Loucy (cell line): ENCODE data around the gene CCDC141.

Experiments
- H2AFZ ChIP-seq: fragments of 200-600 bp; sonication (generic); 2 replicates; pipeline ENCODE4 v1.6.0; 2016; ENCODE audit warnings: antibody characterized with exemption, mild to moderate bottlenecking, low read length, moderate library complexity
- H3F3A ChIP-seq: fragments of 200-600 bp; 2 replicates; pipeline ENCODE4 v1.6.0; 2016; ENCODE audit warnings: antibody characterized with exemption, low read depth, mild to moderate bottlenecking
- H3K27me3 ChIP-seq: fragments of 200-600 bp; sonication (generic); 2 replicates; pipeline ENCODE4 v1.6.1; 2014; ENCODE audit warnings: low read length, mild to moderate bottlenecking; ENCODE audit not compliant: insufficient read depth, poor library complexity, severe bottlenecking
- H3K36me3 ChIP-seq: fragments of 200-600 bp; sonication (generic); 2 replicates; pipeline ENCODE4 v1.6.1; 2016; ENCODE audit warnings: low read length; ENCODE audit not compliant: insufficient read depth
- H3K4me1 ChIP-seq: fragments of 200-600 bp; sonication (generic); 2 replicates; pipeline ENCODE4 v1.5.1; 2014; ENCODE audit warnings: low read length, mild to moderate bottlenecking; ENCODE audit not compliant: insufficient read depth, poor library complexity, severe bottlenecking
- H3K4me2 ChIP-seq: fragments of 200-600 bp; sonication (generic); 2 replicates; pipeline ENCODE4 v1.6.0; 2014; ENCODE audit warnings: antibody characterized with exemption, low read length, low read depth, mild to moderate bottlenecking; ENCODE audit not compliant: poor library complexity, severe bottlenecking
- H3K4me3 ChIP-seq: fragments of 200-600 bp; sonication (generic); 2 replicates; pipeline ENCODE4 v1.5.1; 2014; ENCODE audit warnings: low read length, mild to moderate bottlenecking, mixed read lengths; ENCODE audit not compliant: poor library complexity, severe bottlenecking
- H3K79me2 ChIP-seq: fragments of 200-600 bp; sonication (generic); 2 replicates; pipeline ENCODE4 v1.6.1; 2014; ENCODE audit warnings: low read length; ENCODE audit not compliant: insufficient read depth
- H3K9ac ChIP-seq: fragments of 200-600 bp; sonication (generic); 2 replicates; pipeline ENCODE4 v1.6.0; 2014; ENCODE audit warnings: mild to moderate bottlenecking, low read depth, low read length, moderate library complexity; ENCODE audit not compliant: poor library complexity, severe bottlenecking
- H3K9me2 ChIP-seq: fragments of 200-600 bp; sonication (generic); replicated peaks from 2 replicates; pipeline ENCODE4 v1.6.1; 2016; ENCODE audit warnings: low read depth, low read length, mixed read lengths
- H3K9me3 ChIP-seq: fragments of 200-600 bp; sonication (generic); 2 replicates; pipeline ENCODE4 v1.6.1; 2014; ENCODE audit warnings: mild to moderate bottlenecking, antibody characterized with exemption, low read length, low read depth; ENCODE audit not compliant: insufficient read depth
- H4K20me1 ChIP-seq: fragments of 200-600 bp; sonication (generic); 2 replicates; pipeline ENCODE4 v1.6.0; 2014; ENCODE audit warnings: antibody characterized with exemption, low read length, mild to moderate bottlenecking; ENCODE audit not compliant: insufficient read depth, poor library complexity, severe bottlenecking
- EZH2phosphoT487 ChIP-seq: fragments of 200-600 bp; IDR thresholded peaks from 2 replicates; pipeline ENCODE4 v1.6.1; 2018; ENCODE audit warnings: antibody characterized with exemption, mild to moderate bottlenecking, moderate library complexity, borderline replicate concordance
- TF ChIP-seq, protein P1 (sequence below): fragments of 200-600 bp; sonication (generic); conservative IDR thresholded peaks from 2 replicates; pipeline ENCODE4 v1.5.1; 2014; ENCODE audit warnings: mild to moderate bottlenecking, antibody characterized with exemption, low read length

CCDC141 gene

DNA sequence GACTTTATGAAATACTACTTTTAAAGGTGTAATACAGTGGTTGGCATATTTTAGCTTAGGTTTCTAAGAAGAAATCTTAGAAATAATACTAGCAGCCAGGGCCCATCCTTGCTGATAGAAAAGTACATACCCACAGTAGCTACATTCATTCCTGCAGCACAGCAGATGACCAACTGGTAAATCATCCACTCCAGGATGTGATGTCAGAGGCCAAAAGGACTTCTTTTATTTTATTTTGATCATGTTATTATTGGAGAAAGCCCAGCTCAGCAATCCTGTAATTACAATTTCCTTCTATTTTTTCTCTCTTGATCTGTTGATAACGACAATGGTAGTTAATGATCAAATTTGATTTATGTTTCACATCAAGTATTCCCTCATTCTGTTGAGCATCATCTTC is 224.8 kb downstream of the CCDC141 start:
- no peak overlapping the region for H2AFZ ChIP-seq
- H3K36me3 ChIP-seq, result no peaks in the 10 kb centered on the region
- peaks cover 12% of the 10 kb centered on the region for H3K4me1 ChIP-seq
- H3K79me2 ChIP-seq, result no peaks in the 10 kb centered on the region
- H3K4me2 ChIP-seq, result no peak overlapping the region
- no peaks in the 10 kb centered on the region for H4K20me1 ChIP-seq
- peaks cover 8% of the 10 kb centered on the region for H3F3A ChIP-seq
- no peak overlapping the region for H3K9ac ChIP-seq
- TF ChIP-seq, protein P1, sequence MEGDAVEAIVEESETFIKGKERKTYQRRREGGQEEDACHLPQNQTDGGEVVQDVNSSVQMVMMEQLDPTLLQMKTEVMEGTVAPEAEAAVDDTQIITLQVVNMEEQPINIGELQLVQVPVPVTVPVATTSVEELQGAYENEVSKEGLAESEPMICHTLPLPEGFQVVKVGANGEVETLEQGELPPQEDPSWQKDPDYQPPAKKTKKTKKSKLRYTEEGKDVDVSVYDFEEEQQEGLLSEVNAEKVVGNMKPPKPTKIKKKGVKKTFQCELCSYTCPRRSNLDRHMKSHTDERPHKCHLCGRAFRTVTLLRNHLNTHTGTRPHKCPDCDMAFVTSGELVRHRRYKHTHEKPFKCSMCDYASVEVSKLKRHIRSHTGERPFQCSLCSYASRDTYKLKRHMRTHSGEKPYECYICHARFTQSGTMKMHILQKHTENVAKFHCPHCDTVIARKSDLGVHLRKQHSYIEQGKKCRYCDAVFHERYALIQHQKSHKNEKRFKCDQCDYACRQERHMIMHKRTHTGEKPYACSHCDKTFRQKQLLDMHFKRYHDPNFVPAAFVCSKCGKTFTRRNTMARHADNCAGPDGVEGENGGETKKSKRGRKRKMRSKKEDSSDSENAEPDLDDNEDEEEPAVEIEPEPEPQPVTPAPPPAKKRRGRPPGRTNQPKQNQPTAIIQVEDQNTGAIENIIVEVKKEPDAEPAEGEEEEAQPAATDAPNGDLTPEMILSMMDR, result no peak
- no peak for TF ChIP-seq EZH2phosphoT487
- no peak overlapping the region for H3K4me3 ChIP-seq
- peaks cover 10% of the 10 kb centered on the region; the same call in 1 of the 2 replicates for H3K9me3 ChIP-seq
- no peaks in the 10 kb centered on the region for H3K27me3 ChIP-seq
- no peaks in the 10 kb centered on the region for H3K9me2 ChIP-seq

DNA sequence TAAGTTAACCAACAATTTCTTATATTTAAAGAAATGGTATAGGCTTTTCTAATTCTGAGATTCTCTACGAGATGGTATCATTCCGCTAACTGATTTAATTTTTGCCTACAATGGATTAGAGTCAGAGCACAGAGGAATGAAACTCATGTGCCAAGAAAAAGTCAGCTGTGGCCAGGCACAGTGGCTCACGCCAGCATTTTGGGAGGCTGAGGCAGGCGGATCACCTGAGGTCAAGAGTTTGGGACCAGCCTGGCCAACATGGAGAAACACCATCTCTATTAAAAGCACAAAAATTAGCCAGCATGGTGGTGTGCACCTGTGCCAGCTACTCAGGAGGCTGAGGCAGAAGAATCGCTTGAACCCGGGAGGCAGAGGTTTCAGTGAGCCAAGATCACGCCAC is 225.8 kb downstream of the CCDC141 start:
- Histone ChIP-seq H2AFZ (no peak overlapping the region), H3K4me1 (peaks cover 16% of the 10 kb centered on the region), H3K9me2 (no peaks in the 10 kb centered on the region)

DNA sequence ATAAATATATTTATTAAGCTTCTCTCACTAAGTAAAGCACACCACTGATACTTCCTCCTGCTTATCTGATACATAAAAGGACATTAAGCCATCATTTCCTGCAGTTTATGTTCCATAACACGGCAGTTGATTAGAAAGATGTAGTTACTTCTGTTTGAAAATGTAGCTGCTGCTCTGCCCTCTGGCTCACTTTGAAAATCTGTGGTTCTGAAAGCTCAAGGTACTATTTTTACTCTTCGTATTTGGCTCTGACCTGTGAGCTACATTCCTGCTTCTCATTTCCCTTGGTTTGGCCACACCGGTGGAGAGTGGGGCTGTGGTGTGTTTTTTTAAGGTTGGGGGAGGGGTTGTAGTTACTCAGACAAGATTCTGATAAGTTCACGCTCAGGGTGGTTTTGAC is 229.9 kb downstream of the CCDC141 start:
- no peak for TF ChIP-seq EZH2phosphoT487
- TF ChIP-seq, protein P1, result no peak
- Histone ChIP-seq H3K9me3 (no peaks in the 10 kb centered on the region), H3K79me2 (no peaks in the 10 kb centered on the region), H4K20me1 (no peaks in the 10 kb centered on the region), H3K4me1 (peaks cover 37% of the 10 kb centered on the region), H3K4me3 (peak overlapping the region; percentile 70), H3K36me3 (no peaks in the 10 kb centered on the region), H3K9me2 (no peaks in the 10 kb centered on the region), H3F3A (peaks cover 19% of the 10 kb centered on the region), H3K27me3 (no peaks in the 10 kb centered on the region), H3K9ac (peak overlapping the region; percentile 70), H2AFZ (no peak overlapping the region), H3K4me2 (peak overlapping the region; percentile 86)

More for the DNA sequence above, 225.8 kb downstream of the CCDC141 start:
- Histone ChIP-seq H3K4me2 (no peak overlapping the region), H3K27me3 (no peaks in the 10 kb centered on the region), H3K9me3 (peaks cover 10% of the 10 kb centered on the region; the same call in 1 of the 2 replicates), H3K79me2 (no peaks in the 10 kb centered on the region), H3K36me3 (no peaks in the 10 kb centered on the region), H3K9ac (no peak overlapping the region), H4K20me1 (no peaks in the 10 kb centered on the region), H3K4me3 (no peak overlapping the region), H3F3A (peaks cover 15% of the 10 kb centered on the region)
- no peak for TF ChIP-seq EZH2phosphoT487
- TF ChIP-seq, protein P1, result no peak
